Calu3 (cell line): ENCODE measurements around the gene HM13. TPM values are rescaled to one million over a fixed set of nuclear protein-coding genes. Genes with fewer than 3 reads are reported as not detected.

Experiments used
- BruUV-seq: library from RNA; stranded (reverse); fragments of 400-500 nt; replicated peaks from 2 replicates; lab custom pipeline; 2021; lab: Mats Ljungman, UMichigan
- CTCF ChIA-PET: fragments of 300-600 bp; sonication (Branson Sonifier 250); formaldehyde crosslinking; loops from one replicate; lab custom pipeline; 2022; ENCODE audit warnings: antibody characterized with exemption; lab: Charles Lee
- DNase-seq: peaks from one replicate; pipeline ENCODE4 v3.0.0; 2022
- H3K27ac Mint-ChIP-seq: one replicate; pipeline ENCODE4 v1.8.0; 2022; ENCODE audit warnings: mixed read lengths; ENCODE audit not compliant: unreplicated experiment
- H3K27me3 Mint-ChIP-seq: one replicate; pipeline ENCODE4 v1.8.0; 2022; ENCODE audit warnings: mixed read lengths; ENCODE audit not compliant: unreplicated experiment
- H3K36me3 Mint-ChIP-seq: one replicate; pipeline ENCODE4 v1.8.0; 2022; ENCODE audit warnings: mild to moderate bottlenecking, moderate library complexity, mixed read lengths; ENCODE audit not compliant: insufficient read depth, unreplicated experiment
- H3K4me1 Mint-ChIP-seq: one replicate; pipeline ENCODE4 v1.8.0; 2022; ENCODE audit warnings: mild to moderate bottlenecking, low read depth, mixed read lengths; ENCODE audit not compliant: unreplicated experiment
- H3K4me3 Mint-ChIP-seq: one replicate; pipeline ENCODE4 v1.8.0; 2022; ENCODE audit warnings: mild to moderate bottlenecking, low read depth, moderate library complexity, mixed read lengths; ENCODE audit not compliant: unreplicated experiment
- H3K9me3 Mint-ChIP-seq: one replicate; pipeline ENCODE4 v1.8.0; 2022; ENCODE audit warnings: low read depth, mixed read lengths; ENCODE audit not compliant: unreplicated experiment
- CTCF ChIP-seq: fragments of 200-600 bp; IDR thresholded peaks from one replicate; pipeline ENCODE4 v1.8.0; 2022; ENCODE audit warnings: antibody characterized with exemption; ENCODE audit not compliant: unreplicated experiment
- intact Hi-C: fragments of 100-400 bp; cut with micrococcal nuclease; formaldehyde crosslinking; loops from one replicate; pipeline ENCODE4 v1.10.0; 2022; ENCODE audit not compliant: unreplicated experiment
- total RNA-seq: library from RNA; stranded (reverse); gene quantifications from 2 replicates; pipeline ENCODE4 v1.2.3, GENCODE V29; 2022

The HM13 gene
- total RNA-seq, 1 experiment from 2014 or later = 342 TPM

GRCh38 chr20:31605902-31606803 lies 91.9 kb downstream of the HM13 start:
- DNase-seq = peak; percentile 38

GRCh38 chr20:31606804-31607639 lies 92.8 kb downstream of the HM13 start:
- peak; percentile 72 for DNase-seq
- H3K4me3 Mint-ChIP-seq = peak overlapping the region; percentile 98
- CTCF ChIA-PET = interaction anchor here (0.5 to 7.9 kb wide), 5 partner anchors 14 to 297 kb away, joined by 3 to 1048 read pairs (median 7); no protein-coding TSS in a partner anchor

More at GRCh38 chr20:31605902-31606803, 91.9 kb downstream of the HM13 start:
- TF ChIP-seq CTCF = no peak
- Mint-ChIP-seq H3K36me3 (peaks cover 84% of the 10 kb centered on the region), H3K9me3 (no peaks in the 10 kb centered on the region), H3K4me1 (peaks cover 36% of the 10 kb centered on the region), H3K27me3 (peaks cover 11% of the 10 kb centered on the region), H3K27ac (peak overlapping the region; percentile 96), H3K4me3 (peak overlapping the region; percentile 98)
- intact Hi-C loops = no loop called here
- CTCF ChIA-PET = interaction anchor here (0.6 to 7.9 kb wide), 9 partner anchors 11 to 122 kb away, joined by 4 to 1048 read pairs (median 32); no protein-coding TSS in a partner anchor
- no TSS peak for BruUV-seq

GRCh38 chr20:31607640-31608250 lies 93.5 kb downstream of the HM13 start:
- H3K27ac Mint-ChIP-seq = peak overlapping the region; percentile 96
- H3K4me1 Mint-ChIP-seq = peaks cover 40% of the 10 kb centered on the region
- H3K4me3 Mint-ChIP-seq = peak overlapping the region; percentile 98
- no peaks in the 10 kb centered on the region for H3K9me3 Mint-ChIP-seq
- no peak for DNase-seq
- peaks cover 11% of the 10 kb centered on the region for H3K27me3 Mint-ChIP-seq
- CTCF ChIA-PET = interaction anchor here (0.5 to 7.9 kb wide), 4 partner anchors 14 to 298 kb away, joined by 3 to 1048 read pairs (median 15); no protein-coding TSS in a partner anchor
- no peak for TF ChIP-seq CTCF
- no TSS peak for BruUV-seq
- intact Hi-C loops = loop anchor here (1.0 kb wide), 1 partner anchor 14 kb away; no protein-coding TSS in a partner anchor
- H3K36me3 Mint-ChIP-seq = peaks cover 93% of the 10 kb centered on the region

More at GRCh38 chr20:31606804-31607639, 92.8 kb downstream of the HM13 start:
- Mint-ChIP-seq H3K27me3 (peaks cover 11% of the 10 kb centered on the region), H3K36me3 (peaks cover 92% of the 10 kb centered on the region), H3K27ac (peak overlapping the region; percentile 96), H3K9me3 (no peaks in the 10 kb centered on the region), H3K4me1 (peaks cover 44% of the 10 kb centered on the region)
- BruUV-seq = no TSS peak
- TF ChIP-seq CTCF = no peak
- intact Hi-C loops = no loop called here
